Gastrocnemius medialis (tissue), 4 donors: ENCODE measurements around the gene LDLRAD3.

Source experiments
- CTCF ChIP-seq, 5 experiments: fragments of 450-650 bp in 3 of 5; fragments of 200-600 bp in 2 of 5; sonication (generic) in 2 of 5; IDR thresholded peaks in 4 of 5; conservative IDR thresholded peaks in 1 of 5; 1 replicate in 4 of 5; 2 replicates in 1 of 5; pipeline ENCODE4 v1.5.1; 2016 to 2019; ENCODE audit warnings: antibody characterized with exemption in 5 of 5, mild to moderate bottlenecking in 3 of 5, moderate library complexity in 3 of 5
- POLR2A ChIP-seq, 2 donors: fragments of 450-650 bp; IDR thresholded peaks; one replicate each; pipeline ENCODE4 v1.6.1; 2017; ENCODE audit warnings: antibody characterized with exemption in 2 of 2, mild to moderate bottlenecking in 2 of 2, moderate library complexity in 2 of 2

- TF ChIP-seq CTCF (IDR thresholded peaks at IDR 0.05 in 4 of 5, conservative IDR thresholded peaks at IDR 0.05 in 1 of 5) (no peak), POLR2A (IDR thresholded peaks at IDR 0.05) (no peak)
Measured at GRCh38 chr11:36241497-36241896, 297.6 kb downstream of the LDLRAD3 start.
